ENCODE measurements around the gene TMEM63B. TPM values are rescaled to one million over a fixed set of nuclear protein-coding genes. Genes with fewer than 3 reads are reported as not detected.
A peak's percentile ranks its signal among the peaks of the same experiment; 100 is the strongest.

Gene TMEM63B
- total RNA-seq, 2 experiments from 2014 or later = 14.5 to 15.3 TPM

- Mint-ChIP-seq H3K27ac (no peak overlapping the region), H3K4me3 (no peak overlapping the region), H3K9me3 (no peaks in the 10 kb centered on the region), H3K4me1 (peaks cover 29% of the 10 kb centered on the region), H3K36me3 (ENCODE audit: low read depth) (peaks cover 37% of the 10 kb centered on the region), H3K27me3 (no peaks in the 10 kb centered on the region)
- POLR2A ChIA-PET = interaction anchor here (0.6 kb wide), 1 partner anchor 200 kb away, joined by 3 read pairs; no protein-coding TSS in a partner anchor
- CTCF ChIA-PET = interaction anchor here (0.7 to 1.8 kb wide), 7 partner anchors 9 to 351 kb away, joined by 3 to 7 read pairs (median 3); no protein-coding TSS in a partner anchor
- no peak for DNase-seq
Observed at GRCh38 chr6:44111434-44112417, 15.6 kb upstream of the TMEM63B start.

GRCh38 chr6:44113414-44113813 lies 13.9 kb upstream of the TMEM63B start:
- Mint-ChIP-seq H3K4me1 (peaks cover 39% of the 10 kb centered on the region), H3K4me3 (no peak overlapping the region), H3K9me3 (no peaks in the 10 kb centered on the region), H3K36me3 (ENCODE audit: low read depth) (peaks cover 41% of the 10 kb centered on the region), H3K27ac (peak overlapping the region; percentile 17), H3K27me3 (no peaks in the 10 kb centered on the region)
- DNase-seq = no peak
- ChIA-PET POLR2A (no interaction called here), CTCF (no interaction called here)

GRCh38 chr6:44115866-44116265 lies 11.5 kb upstream of the TMEM63B start:
- Mint-ChIP-seq H3K4me1 (peaks cover 49% of the 10 kb centered on the region), H3K36me3 (ENCODE audit: low read depth) (peaks cover 43% of the 10 kb centered on the region), H3K4me3 (no peak overlapping the region), H3K9me3 (no peaks in the 10 kb centered on the region), H3K27ac (no peak overlapping the region), H3K27me3 (no peaks in the 10 kb centered on the region)
- DNase-seq = no peak
- CTCF ChIA-PET = interaction anchor here (1.1 to 2.9 kb wide), 3 partner anchors 9 to 19 kb away, joined by 3 to 14 read pairs (median 3); no protein-coding TSS in a partner anchor
- POLR2A ChIA-PET = no interaction called here

GRCh38 chr6:44116641-44117382 lies 10.5 kb upstream of the TMEM63B start:
- ChIA-PET CTCF (interaction anchor here (1.3 to 2.9 kb wide), 5 partner anchors 10 to 196 kb away, joined by 3 to 14 read pairs (median 3); partner anchors contain the start of gene AARS2), POLR2A (interaction anchor here (0.6 kb wide), 1 partner anchor 1371 kb away, joined by 3 read pairs; the partner anchor contains the start of gene TBCC)
- Mint-ChIP-seq H3K9me3 (no peaks in the 10 kb centered on the region), H3K27ac (peak overlapping the region; percentile 63), H3K36me3 (ENCODE audit: low read depth) (peaks cover 35% of the 10 kb centered on the region), H3K4me3 (no peak overlapping the region), H3K4me1 (peaks cover 50% of the 10 kb centered on the region), H3K27me3 (no peaks in the 10 kb centered on the region)
- DNase-seq = no peak

GRCh38 chr6:44117397-44118128 lies 9.8 kb upstream of the TMEM63B start:
- peaks cover 53% of the 10 kb centered on the region for H3K4me1 Mint-ChIP-seq
- H3K27ac Mint-ChIP-seq = no peak overlapping the region
- H3K9me3 Mint-ChIP-seq = no peaks in the 10 kb centered on the region
- H3K36me3 Mint-ChIP-seq (ENCODE audit: low read depth) = peaks cover 30% of the 10 kb centered on the region
- H3K27me3 Mint-ChIP-seq = no peaks in the 10 kb centered on the region
- DNase-seq = no peak
- H3K4me3 Mint-ChIP-seq = no peak overlapping the region
- ChIA-PET CTCF (interaction anchor here (1.3 to 2.9 kb wide), 6 partner anchors 10 to 196 kb away, joined by 3 to 14 read pairs (median 4); partner anchors contain the start of gene AARS2), POLR2A (no interaction called here)

GRCh38 chr6:44119704-44120262 lies 7.6 kb upstream of the TMEM63B start:
- ChIA-PET CTCF (no interaction called here), POLR2A (interaction anchor here (0.7 kb wide), 1 partner anchor 500 kb away, joined by 3 read pairs; no protein-coding TSS in a partner anchor)
- peaks cover 31% of the 10 kb centered on the region for H3K36me3 Mint-ChIP-seq (ENCODE audit: low read depth)
- peaks cover 75% of the 10 kb centered on the region for H3K4me1 Mint-ChIP-seq
- no peak overlapping the region for H3K4me3 Mint-ChIP-seq
- no peaks in the 10 kb centered on the region for H3K9me3 Mint-ChIP-seq
- no peak overlapping the region for H3K27ac Mint-ChIP-seq
- H3K27me3 Mint-ChIP-seq = no peaks in the 10 kb centered on the region
- DNase-seq = no peak

GRCh38 chr6:44120692-44121443 lies 6.5 kb upstream of the TMEM63B start:
- ChIA-PET POLR2A (no interaction called here), CTCF (interaction anchor here (0.8 to 1.2 kb wide), 3 partner anchors 10 to 148 kb away, joined by 3 read pairs; no protein-coding TSS in a partner anchor)
- no peak for DNase-seq
- peaks cover 30% of the 10 kb centered on the region for H3K36me3 Mint-ChIP-seq (ENCODE audit: low read depth)
- no peak overlapping the region for H3K4me3 Mint-ChIP-seq
- no peaks in the 10 kb centered on the region for H3K9me3 Mint-ChIP-seq
- no peaks in the 10 kb centered on the region for H3K27me3 Mint-ChIP-seq
- H3K27ac Mint-ChIP-seq = no peak overlapping the region
- peaks cover 75% of the 10 kb centered on the region for H3K4me1 Mint-ChIP-seq

GRCh38 chr6:44122801-44123200 lies 4.6 kb upstream of the TMEM63B start:
- H3K27me3 Mint-ChIP-seq = no peaks in the 10 kb centered on the region
- no peaks in the 10 kb centered on the region for H3K9me3 Mint-ChIP-seq
- peak; percentile 54 for DNase-seq
- ChIA-PET POLR2A (no interaction called here), CTCF (interaction anchor here (0.9 to 1.3 kb wide), 3 partner anchors 8 to 348 kb away, joined by 3 read pairs; no protein-coding TSS in a partner anchor)
- H3K27ac Mint-ChIP-seq = peak overlapping the region; percentile 65
- peak overlapping the region; percentile 31 for H3K4me3 Mint-ChIP-seq
- peaks cover 30% of the 10 kb centered on the region for H3K36me3 Mint-ChIP-seq (ENCODE audit: low read depth)
- H3K4me1 Mint-ChIP-seq = peaks cover 69% of the 10 kb centered on the region

- no peaks in the 10 kb centered on the region for H3K9me3 Mint-ChIP-seq
- H3K36me3 Mint-ChIP-seq (ENCODE audit: low read depth) = peaks cover 28% of the 10 kb centered on the region
- no peak for DNase-seq
- ChIA-PET CTCF (interaction anchor here (0.9 to 1.3 kb wide), 3 partner anchors 9 to 349 kb away, joined by 3 read pairs; no protein-coding TSS in a partner anchor), POLR2A (no interaction called here)
- peaks cover 69% of the 10 kb centered on the region for H3K4me1 Mint-ChIP-seq
- peak overlapping the region; percentile 31 for H3K4me3 Mint-ChIP-seq
- H3K27ac Mint-ChIP-seq = peak overlapping the region; percentile 65
- H3K27me3 Mint-ChIP-seq = no peaks in the 10 kb centered on the region
Observed at GRCh38 chr6:44123544-44123943, 3.8 kb upstream of the TMEM63B start.

GRCh38 chr6:44126320-44127149 lies 819 bp upstream of the TMEM63B start:
- H3K4me3 Mint-ChIP-seq = peak overlapping the region; percentile 92
- H3K36me3 Mint-ChIP-seq (ENCODE audit: low read depth) = peaks cover 26% of the 10 kb centered on the region
- DNase-seq = peak; percentile 64
- H3K4me1 Mint-ChIP-seq = peaks cover 56% of the 10 kb centered on the region
- peak overlapping the region; percentile 92 for H3K27ac Mint-ChIP-seq
- POLR2A ChIA-PET = no interaction called here
- H3K9me3 Mint-ChIP-seq = no peaks in the 10 kb centered on the region
- H3K27me3 Mint-ChIP-seq = no peaks in the 10 kb centered on the region
- CTCF ChIA-PET = interaction anchor here (0.8 kb wide), 1 partner anchor 95 kb away, joined by 3 read pairs; no protein-coding TSS in a partner anchor

All from activated CD4-positive, alpha-beta T cell treated with anti-CD3 and anti-CD28 coated beads, Interleukin-2, amount 10 ng/mL, durations not matched to agents 7 days and 5 days (primary cell).